Middle frontal gyrus (tissue), 1 donor: Measurements from ENCODE around the gene FST.

Experiments
- DNase-seq: peaks from one replicate; pipeline ENCODE4 v3.0.0-alpha.2; 2015; ENCODE audit warnings: low spot score; ENCODE audit errors: extremely low spot score

The FST gene

DNA sequence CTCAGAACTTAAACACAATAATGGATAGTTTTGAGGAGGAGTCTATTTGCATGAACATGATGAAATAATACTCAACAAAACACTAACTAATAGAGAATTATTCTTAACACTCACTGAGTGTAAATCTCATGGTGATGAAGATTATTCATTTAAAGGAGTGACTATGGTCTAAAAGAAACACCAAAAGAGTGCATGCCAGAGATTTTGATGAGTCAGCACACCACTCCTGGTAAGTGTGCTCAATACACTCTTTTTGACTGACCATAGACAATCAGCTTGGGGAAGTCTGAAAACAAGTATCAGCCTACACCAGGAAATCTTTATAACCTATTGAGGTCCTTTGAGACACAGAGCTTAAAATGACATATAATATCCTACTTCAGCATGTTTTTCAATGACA lies 6.8 kb upstream of the FST start:
- no peak for DNase-seq

DNA sequence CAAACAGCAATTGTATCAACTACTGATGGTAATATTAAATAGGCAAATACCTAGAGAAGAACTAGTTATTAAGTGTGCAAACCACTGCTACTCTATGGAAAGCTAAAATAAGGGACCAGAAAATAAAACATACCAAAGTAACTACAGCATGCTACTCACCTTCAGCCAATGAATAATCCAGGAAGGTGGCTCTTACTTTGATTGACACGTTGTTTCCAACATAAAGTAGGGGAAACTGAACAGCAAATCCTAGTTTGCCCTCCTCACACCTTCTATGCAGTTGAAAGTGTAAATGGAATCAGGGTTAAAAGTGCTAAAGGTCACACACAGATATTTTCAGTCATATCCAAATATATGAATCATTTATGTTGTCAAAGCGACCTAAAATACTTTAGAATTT lies 5.1 kb upstream of the FST start:
- no peak for DNase-seq

DNA sequence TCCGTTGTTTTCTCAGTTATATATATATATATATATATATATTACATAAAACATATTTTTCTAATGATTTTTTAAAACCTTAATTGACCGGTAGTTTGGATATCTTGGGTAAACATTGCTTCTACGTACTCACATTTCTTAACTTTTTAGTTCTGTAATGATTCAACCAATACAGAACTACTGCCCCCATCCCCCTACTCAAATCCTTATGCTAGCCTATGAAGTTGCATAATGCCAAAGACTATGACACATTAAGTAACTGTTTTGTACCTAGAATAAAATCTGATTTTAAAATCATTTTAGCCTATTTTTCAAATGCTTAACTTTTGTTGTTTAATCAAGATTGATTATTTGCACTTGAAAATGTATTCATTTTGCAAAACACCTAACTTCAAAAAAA lies 4.4 kb upstream of the FST start:
- DNase-seq = no peak

DNA sequence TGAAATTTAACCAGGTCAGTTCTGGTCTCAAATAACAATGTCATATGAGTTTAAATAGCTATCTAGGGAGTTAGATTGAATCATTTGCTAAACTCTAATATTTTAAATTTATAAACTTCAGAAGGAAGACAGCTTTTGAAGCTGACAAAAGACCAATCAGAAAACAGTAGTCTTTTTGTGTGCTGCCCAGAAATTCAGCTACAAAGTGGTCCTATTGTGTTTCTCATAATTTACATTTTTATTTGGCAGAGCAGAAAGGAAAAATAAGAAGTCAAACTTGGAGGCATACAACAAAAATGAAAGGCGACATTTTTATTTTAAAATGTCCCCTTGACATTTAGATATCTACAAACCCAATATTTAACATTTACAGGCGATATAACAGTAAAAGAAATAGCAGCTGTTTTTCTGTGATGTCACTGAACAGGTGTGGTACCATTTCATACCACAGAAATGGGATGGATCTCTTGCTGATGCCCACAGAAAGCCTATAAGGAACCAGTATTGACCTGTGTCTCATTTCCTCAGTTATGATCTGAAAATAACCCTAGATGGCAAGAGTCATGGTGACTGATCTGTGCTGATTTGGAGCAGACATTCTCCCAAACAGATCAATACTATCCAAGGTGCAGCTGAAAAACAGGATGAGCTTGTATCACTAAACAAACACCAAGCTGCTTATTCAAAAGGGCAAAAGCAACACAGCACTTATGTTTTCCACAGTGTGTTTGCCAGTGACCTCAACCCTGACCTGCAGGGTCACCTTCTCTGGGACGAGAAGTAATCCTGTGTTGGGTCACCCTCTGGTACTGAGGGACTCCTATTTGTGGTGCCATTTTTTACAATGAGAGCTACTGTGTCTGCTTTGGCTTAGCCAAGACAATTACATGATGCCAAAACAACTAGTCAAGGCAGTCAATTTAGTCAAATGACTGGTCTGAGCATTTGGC lies 3.6 kb upstream of the FST start:
- DNase-seq = no peak

DNA sequence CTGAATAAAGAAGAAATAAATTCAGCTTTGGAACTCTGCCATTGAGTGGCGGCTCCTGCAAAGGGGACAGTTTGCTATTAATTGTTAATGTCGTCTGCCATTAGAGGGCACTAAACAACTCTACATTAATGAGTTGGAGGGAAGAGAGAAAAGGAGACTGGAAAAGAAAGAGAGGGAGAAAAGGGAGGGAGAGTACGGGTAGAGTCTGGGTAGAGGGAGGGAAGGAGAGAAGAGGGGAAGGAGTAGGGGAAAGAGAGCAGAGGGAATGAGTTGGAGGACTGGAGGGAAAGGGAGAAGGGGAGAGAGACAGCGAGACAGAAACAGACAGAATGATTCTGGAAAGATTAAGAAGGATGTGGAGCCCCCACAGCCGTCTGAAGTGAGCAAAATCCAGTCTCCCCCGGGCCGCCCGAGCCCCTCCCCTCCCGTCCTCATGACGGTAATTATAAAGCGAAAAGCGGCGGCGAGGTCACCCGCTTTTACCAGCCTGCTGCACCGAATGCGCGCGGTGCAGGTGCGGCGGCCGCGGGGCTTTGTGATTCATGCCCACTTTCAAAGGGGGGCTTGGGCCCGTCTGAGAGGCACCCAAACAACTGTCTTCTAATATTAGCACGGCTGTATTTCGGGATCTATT lies 1.9 kb upstream of the FST start:
- no peak for DNase-seq

DNA sequence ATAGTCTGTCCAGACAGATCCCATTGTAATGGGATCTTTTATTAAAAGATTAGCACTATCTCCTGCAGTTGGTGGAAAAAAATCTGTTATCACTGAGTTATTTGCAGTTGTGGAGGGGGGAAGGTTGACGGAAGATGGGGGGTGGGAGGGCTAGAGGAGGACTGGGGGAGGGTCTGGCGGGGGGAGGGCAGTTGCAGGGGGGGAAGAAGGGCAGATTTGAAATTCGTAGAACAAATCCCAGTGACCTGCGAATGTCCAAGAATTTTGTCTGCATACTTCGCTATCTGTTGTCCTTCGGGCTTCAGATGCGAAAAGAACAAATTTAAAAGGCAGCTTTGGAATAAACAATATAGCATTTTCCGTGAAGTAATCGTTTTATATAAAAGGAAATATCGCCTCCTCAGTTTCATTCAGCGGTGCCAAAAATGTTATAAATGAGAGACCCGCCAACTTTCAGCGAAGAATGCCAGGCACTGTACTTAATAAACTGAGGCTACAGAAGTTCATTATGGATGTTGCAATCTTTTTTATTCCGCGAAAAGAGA lies 1.3 kb upstream of the FST start:
- DNase-seq = no peak

DNA sequence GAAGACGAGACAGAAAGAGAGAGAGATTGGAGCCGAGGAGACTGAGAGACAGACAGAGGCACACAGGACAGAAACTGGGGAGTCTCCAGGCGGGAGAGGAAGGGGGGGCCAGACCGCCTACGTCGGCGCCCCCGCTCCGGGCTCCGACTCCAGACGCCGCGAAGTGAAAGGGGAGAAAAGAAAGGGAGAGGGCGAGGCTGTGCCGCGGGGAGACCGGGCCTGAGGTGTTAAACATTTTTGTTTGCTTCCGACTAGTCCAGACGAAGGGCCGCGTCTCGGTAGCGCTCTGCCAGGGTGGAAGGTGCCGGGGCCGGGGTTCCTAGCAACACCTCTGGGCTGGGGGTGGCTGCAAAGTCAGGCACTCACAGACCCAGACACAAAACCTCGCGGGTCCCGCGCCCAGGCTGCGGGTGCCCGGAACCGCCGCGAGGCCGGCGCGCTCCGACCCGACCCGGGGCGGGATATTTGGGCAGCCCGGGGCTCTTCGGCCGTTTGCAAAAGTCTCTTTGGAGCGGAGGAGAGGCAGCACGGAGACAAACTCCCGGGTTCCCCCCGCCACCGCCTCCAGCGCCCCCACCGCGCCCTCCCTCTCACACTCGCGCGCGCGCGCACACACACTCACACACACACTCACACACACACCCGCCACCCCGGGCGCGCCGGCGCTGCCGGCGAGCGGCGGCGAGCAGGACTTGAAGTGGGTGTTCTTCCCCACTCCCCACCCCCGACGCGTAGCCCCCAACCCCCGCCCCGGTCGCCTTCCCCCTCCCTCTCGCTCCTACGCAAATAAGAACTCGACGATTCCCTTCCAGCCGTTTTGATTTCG lies 626 bp upstream of the FST start:
- DNase-seq = no peak

DNA sequence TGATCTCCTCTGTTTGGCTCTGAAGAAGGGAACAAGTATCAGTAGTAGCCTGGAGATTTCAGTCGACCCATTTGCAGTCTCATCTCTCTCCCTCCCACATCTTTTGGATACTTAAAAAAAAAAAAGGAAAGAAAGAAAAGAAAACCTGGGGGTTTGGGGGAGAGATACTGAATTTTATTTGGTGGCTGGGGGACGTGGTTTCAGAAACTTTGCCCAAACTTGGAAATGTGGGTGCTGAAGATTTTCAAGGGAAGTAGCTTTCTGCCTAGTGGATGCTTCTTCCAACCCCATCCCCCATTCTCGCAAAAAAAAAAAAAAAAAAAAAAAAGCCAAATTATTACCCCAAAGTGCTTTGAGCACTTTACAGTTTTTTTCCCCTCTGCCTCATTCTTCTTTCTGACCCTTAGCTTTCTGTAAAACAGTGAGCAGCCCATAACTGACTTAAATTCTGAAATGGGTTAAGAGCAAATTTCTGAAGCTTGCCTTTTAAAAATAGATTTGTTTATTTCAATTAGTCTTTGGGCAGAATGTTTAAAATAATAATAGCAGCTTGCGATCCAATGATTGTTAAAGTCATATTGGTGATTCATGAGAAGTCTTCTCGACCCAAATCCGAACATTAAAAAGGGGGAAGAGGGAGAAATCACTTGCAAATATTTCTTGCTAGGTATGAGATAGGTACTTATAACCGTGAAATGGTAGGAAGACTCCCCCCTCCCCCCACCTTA lies 894 bp downstream of the FST start:
- DNase-seq = no peak

DNA sequence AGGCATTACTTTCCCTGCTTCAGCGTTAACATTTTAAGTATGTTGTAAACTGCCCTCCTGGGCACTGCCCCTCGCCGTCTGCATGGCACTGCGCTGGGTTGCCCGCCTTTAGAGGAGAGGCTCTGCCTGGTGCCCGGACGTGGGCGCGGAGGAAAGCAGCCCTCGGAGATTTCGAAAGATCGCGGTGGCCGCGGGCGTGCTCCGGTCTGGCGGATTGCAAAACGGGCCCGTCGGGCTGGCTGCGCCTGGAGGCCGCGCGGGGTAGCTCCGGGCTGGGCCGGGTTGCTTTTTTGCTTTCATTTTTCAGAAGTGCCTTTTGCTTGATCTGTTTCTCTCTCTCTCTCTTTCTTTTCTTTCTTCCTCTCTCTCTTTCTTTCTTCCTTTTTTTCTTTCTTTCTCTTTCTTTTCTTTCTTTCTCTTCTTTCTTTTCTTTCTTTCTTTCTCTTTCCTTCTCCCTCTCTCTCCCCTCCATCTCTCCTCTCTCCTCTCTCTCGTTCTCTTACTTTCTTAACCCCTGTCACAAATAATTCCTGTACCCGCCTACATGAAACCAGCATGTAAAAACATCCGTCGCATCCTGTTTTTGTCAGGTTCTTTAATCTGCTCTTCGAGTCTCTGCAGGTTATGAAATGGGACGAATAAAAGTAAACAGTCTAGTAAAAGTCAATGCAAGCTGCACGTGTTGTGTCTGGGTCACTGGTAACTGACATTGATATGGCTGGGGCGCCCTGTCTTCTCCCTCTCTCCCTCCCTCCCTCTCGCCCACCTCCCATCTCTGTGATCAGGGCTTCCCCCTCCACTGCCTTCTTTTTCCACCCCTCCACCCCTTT lies 1.7 kb downstream of the FST start:
- DNase-seq = no peak

DNA sequence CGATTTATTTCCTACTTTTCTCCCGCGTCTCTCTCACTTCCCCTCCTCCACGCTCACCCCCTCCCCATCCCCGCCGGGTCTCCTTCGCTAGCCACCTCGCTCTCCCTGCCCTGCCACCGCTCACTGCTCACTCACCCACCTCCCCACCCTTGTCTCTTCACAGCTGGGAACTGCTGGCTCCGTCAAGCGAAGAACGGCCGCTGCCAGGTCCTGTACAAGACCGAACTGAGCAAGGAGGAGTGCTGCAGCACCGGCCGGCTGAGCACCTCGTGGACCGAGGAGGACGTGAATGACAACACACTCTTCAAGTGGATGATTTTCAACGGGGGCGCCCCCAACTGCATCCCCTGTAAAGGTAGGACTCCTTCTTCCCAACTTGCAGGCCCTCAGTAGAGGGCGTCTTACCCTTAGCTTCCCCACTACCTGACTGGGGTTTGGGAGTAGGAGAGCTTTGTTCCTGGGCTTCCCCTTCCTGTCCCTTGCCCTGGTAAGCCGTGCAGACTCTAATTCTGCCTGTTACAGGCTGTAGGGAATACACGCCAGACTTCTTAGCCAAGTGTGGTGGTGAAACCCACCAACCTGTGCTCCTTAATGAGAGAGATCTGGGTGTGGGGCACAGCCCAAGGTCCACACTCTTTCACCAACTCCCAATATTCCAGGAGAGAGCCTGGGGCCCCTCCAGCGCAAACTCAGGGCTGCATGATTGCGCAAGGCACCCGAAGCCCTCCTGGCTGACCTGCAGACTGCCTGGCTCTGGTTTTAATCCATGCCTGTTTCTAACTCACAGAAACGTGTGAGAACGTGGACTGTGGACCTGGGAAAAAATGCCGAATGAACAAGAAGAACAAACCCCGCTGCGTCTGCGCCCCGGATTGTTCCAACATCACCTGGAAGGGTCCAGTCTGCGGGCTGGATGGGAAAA lies 2.5 kb downstream of the FST start:
- no peak for DNase-seq

DNA sequence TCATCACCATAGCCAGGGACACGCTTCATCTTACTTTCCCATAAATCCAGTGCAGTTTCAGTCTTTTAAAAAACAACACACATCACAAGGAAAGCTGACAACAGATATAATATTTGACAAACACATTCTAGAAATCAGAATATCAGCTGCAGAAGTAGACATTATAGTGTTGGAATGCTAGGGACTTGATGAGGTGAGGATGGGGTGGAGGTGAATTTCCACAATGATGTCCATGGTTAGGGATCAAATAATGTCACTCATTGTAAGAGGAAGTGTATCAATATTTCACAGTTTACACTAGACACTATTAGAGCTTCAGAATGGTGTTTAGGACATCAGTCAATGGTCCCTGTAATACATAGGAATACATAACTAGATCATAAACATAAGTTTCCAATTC lies 7.0 kb downstream of the FST start:
- DNase-seq = no peak

DNA sequence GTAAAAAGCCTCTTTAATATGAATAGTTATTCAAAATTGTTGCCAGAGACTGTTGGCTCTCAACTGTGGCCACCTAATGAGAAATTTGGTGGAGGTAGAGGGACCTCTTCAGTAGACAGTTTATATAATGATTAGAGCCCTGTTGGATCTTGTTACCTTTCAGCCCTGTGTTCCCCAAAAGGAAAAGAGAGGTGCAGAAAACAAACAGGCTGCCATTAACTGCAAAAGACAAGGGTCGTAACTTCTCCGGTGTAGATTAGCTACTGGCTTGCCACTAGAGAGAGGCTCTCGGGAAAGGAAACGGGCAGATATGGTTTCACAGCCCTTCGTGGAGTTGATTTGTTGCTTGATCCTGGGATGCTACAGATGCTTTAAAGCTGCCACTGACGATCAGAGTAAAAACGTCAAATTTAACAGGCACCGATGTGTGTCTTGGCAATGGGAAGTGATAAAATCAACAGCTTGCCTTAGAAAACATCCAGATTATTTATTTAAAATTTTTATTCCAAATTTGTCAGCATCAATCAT lies 7.8 kb downstream of the FST start:
- DNase-seq = no peak

DNA sequence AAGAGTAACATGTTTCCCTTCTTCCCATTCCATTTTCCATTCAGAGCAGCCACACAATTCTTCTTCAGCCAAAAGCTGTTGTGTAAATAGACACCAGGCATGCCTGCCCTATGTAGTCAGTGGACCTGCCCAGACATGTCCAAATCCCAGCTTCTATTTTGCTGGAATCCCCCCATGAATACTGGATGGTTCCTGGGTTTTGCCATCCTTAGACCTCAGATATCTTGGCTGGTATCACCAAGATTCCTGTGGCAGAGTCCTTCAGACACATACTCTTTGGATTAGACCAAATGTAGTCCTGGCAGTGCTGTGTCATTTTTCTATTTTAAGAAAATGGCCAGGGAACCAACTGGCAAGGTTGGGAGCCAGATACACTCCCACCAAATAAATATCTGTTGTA lies 10.3 kb downstream of the FST start:
- no peak for DNase-seq

DNA sequence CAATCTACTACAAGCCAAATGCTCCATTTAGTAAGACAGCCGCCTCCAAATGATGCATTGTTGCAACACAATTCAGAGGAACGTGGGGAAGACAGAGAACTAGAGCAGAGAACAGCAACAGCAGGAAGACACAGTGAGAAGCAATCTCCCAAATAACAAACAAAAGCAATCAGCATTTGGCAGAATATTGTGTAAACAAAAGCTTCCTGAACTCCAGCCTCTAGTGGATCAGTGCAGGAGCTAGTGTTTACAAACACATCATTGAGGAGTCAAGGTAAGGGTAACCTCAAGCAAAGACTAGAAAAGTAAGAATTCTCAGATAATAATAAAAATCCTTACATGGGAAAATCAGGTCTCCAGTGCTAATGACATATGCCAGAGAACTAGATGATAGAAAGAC lies 20.6 kb downstream of the FST start:
- DNase-seq = no peak

DNA sequence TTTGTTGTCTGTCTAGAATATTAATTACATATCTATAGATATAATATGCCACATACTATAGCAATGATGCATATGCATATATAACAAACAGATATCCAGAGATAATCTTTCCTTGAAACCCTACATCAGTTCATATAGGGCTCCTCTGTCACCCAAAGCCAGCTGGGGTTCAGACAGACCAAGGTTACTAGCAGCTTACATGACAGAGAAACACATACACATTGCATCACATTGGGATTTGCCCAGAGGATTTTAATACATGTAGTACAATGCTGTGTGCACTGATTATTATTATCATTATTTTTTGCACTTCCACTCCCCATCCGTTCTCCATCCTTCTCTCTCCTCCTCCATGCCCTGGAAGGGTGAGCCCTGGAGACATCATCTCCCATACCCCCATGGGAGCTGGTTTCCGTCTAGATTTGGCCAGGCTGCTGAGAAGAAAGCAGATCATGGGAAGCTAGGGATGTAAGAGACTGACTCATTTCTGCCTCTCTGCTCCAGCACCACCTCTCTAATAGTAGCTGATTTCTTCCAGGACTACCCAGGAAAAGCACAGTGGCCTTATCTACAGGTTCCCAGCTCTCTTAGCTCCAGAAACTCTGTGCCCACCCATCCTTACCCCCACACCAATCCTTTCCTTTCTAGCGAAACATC lies 23.3 kb downstream of the FST start:
- DNase-seq = no peak

DNA sequence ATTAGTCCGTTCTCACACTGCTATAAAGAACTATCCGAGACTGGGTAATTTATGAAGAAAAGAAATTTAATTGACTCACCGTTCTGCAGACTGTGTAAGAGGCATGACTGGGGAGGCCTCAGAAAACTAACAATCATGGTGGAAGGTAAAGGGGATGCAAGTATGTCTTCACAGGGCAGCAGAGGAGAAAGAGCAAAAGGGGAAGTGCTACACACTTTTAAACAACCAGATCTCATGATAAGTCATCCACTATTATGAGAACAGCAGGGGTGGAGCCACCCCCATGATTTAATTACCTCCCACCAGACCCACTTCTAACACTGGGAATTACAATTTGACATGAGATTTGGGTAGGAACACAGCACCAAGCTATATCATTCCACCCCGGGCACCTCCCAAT lies 26.6 kb downstream of the FST start:
- no peak for DNase-seq

DNA sequence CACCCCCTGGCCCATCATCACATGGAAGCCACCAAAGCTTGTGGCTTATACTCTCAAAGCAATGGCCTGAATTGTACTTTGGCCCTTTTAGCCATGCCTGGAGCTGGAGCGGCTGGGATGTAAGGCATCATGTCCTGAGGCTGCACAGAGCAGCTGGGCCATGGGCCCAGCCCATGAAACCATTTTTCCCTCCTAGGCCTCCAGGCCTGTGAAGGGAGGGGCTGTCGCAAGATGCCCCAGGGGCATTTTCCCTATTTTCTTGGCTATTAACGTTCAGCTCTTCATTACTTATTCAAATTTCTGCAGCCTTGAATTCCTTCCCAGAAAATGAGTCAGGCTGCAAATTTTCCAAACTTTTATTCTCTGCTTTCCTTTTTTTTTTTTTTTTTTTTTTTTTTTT lies 27.7 kb downstream of the FST start:
- DNase-seq = no peak

DNA sequence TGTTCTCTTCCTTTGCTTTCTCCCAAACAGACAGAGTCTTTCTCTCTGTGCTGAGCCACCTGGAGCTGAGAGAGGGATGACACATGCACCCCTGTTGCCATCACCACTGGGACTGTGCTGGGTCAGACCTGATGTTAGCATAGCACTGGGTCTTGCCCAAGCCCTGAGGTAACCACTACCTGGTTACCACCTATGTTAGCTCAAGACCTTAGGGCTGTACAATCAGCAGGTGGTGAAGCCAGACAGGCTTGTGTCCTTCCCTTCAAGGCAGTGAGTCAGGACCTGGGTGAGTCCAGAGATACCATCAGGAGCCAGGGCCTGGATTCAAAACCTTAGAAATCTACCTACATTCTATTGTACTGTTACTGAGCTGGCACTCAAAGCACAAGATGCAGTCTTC lies 32.1 kb downstream of the FST start:
- DNase-seq = no peak
